GM12873 (cell line): Measurements from ENCODE around the gene HOXD1.

ENCODE experiments used
- TF ChIP-seq, protein P1 (sequence below): IDR thresholded peaks from 2 replicates; pipeline ENCODE4 v1.5.1; 2012; ENCODE audit warnings: low read depth, mild to moderate bottlenecking, moderate library complexity, low read length, control low read depth; ENCODE audit not compliant: insufficient read depth; ENCODE audit errors: missing control alignments

Gene HOXD1

DNA sequence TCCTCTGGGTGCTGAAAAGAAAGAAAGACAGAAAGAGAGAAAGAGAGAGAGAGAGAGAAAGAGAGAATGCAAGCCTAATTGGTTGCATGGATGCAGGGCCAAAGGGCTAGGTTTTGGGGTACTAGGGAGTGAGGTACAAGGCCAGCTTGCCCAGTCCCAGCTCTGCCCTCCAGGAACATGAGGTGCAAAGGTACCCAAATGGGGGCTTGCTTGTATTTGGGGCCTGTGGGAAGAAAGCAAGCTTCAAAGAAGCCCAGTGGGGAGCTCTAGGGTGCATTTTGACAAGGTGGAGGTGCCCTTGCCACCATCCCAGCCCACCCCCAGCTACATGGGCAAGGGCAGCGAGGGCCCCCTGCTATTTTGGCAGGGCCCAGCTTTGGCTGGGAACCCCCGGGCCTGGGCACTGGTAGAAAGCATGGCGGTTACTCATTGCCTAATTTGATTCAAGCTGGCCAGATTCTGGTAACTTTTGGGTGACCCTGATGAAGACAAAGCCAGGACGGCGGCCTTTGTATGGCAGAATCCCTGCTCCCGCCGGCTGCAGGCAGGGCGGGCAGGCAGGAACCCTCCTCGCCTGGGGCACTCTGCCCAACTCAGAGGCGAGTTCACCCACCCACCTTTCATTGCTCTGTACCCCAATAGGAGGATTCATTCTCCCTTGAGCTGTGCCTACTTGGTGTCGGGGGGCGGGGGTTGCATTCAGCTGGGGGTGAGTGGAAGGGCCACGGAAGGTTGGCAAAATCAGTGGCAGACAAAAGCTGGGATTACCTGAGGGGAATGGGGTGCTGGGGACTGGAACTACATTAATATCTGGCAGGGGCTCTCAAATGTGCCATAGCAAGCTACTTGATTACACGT lies 37.7 kb upstream of the HOXD1 start:
- TF ChIP-seq, protein P1, sequence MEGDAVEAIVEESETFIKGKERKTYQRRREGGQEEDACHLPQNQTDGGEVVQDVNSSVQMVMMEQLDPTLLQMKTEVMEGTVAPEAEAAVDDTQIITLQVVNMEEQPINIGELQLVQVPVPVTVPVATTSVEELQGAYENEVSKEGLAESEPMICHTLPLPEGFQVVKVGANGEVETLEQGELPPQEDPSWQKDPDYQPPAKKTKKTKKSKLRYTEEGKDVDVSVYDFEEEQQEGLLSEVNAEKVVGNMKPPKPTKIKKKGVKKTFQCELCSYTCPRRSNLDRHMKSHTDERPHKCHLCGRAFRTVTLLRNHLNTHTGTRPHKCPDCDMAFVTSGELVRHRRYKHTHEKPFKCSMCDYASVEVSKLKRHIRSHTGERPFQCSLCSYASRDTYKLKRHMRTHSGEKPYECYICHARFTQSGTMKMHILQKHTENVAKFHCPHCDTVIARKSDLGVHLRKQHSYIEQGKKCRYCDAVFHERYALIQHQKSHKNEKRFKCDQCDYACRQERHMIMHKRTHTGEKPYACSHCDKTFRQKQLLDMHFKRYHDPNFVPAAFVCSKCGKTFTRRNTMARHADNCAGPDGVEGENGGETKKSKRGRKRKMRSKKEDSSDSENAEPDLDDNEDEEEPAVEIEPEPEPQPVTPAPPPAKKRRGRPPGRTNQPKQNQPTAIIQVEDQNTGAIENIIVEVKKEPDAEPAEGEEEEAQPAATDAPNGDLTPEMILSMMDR: no peak

DNA sequence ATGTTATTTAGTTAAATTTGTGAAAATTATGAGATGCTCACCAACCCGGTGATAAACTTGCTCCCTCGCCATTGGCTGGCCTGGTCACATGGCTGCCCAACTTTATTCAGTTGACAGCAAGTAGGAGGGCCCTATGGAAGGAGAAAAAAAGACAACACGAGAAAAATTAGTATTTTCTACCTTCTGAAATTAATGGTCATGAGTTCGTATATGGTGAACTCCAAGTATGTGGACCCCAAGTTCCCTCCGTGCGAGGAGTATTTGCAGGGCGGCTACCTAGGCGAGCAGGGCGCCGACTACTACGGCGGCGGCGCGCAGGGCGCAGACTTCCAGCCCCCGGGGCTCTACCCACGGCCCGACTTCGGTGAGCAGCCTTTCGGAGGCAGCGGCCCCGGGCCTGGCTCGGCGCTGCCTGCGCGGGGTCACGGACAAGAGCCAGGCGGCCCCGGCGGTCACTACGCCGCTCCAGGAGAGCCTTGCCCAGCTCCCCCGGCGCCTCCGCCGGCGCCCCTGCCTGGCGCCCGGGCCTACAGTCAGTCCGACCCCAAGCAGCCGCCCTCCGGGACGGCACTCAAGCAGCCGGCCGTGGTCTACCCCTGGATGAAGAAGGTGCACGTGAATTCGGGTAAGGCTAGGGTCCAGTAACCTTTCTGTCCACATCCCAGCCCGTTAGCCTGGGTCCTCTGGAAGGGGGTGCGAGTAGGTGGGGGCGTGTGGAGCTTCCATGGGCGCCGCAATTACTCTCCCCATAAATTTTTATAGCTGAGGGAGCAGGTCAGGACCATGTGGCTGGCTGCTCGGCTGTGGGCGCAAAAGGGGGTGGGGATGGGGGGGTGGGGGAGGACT lies 36.8 kb upstream of the HOXD1 start, which contains the start of gene HOXD4:
Gene HOXD4, plus strand, starts transcription at position 109 of the 846 bp plus-strand sequence. Its CDS starts 84 bp downstream, at position 193.
- TF ChIP-seq, protein P1: no peak

DNA sequence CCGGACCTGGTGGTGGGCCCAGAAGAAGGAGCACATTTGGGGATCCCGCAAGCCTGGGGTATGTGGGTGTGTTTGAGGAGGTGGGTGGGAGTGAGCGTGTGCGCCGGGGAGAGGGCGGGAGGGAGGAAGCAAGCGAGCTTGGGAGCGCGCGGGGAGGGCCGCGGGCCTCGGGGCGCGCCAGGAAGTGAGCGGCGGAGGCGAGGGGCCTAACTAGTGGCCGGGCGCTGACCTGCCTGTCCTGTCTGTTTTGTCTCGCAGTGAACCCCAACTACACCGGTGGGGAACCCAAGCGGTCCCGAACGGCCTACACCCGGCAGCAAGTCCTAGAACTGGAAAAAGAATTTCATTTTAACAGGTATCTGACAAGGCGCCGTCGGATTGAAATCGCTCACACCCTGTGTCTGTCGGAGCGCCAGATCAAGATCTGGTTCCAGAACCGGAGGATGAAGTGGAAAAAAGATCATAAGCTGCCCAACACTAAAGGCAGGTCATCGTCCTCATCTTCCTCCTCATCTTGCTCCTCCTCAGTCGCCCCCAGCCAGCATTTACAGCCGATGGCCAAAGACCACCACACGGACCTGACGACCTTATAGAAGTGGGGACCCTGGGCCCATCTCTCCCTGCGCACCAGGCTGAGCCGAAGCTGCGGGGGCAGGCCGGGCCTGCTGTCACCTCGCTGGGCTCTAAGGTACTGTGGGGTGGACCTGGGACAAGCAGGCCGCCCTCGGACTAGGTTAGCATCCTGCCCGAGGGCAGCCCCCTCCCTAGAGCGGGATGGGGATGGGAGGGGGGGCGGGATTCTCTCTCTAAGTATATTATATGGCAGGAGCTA lies 35.9 kb upstream of the HOXD1 start:
- TF ChIP-seq, protein P1: no peak

GRCh38 chr2:176154576-176155252 lies 33.8 kb upstream of the HOXD1 start:
- TF ChIP-seq, protein P1: no peak

GRCh38 chr2:176155356-176156044 lies 33.0 kb upstream of the HOXD1 start:
- TF ChIP-seq, protein P1: no peak

- TF ChIP-seq, protein P1: no peak
These were observed 32.1 kb upstream of the HOXD1 start for GRCh38 chr2:176156301-176156806.
